ENCODE results near the gene EDA. TPM values are rescaled to one million over a fixed set of nuclear protein-coding genes. Genes with fewer than 3 reads are reported as not detected.

EDA gene
- total RNA-seq, 1 donor from 2014 or later = not detected

- Mint-ChIP-seq H3K36me3 (ENCODE audit: unreplicated experiment) (no peaks in the 10 kb centered on the region), H3K27ac (ENCODE audit: unreplicated experiment) (no peak overlapping the region), H3K27me3 (ENCODE audit: unreplicated experiment) (no peaks in the 10 kb centered on the region), H3K9me3 (ENCODE audit: unreplicated experiment) (no peaks in the 10 kb centered on the region), H3K4me3 (ENCODE audit: unreplicated experiment) (no peak overlapping the region), H3K4me1 (ENCODE audit: unreplicated experiment) (no peaks in the 10 kb centered on the region)
- TF ChIP-seq CTCF (IDR thresholded peaks at IDR 0.05) = no peak
- no peak for DNase-seq (ENCODE audit: extremely low spot score, unreplicated experiment)
Observed at GRCh38 chrX:70029863-70030262, 413.9 kb downstream of the EDA start.

- Mint-ChIP-seq H3K4me3 (ENCODE audit: unreplicated experiment) (no peak overlapping the region), H3K4me1 (ENCODE audit: unreplicated experiment) (no peaks in the 10 kb centered on the region), H3K27me3 (ENCODE audit: unreplicated experiment) (no peaks in the 10 kb centered on the region), H3K36me3 (ENCODE audit: unreplicated experiment) (no peaks in the 10 kb centered on the region), H3K27ac (ENCODE audit: unreplicated experiment) (no peak overlapping the region), H3K9me3 (ENCODE audit: unreplicated experiment) (no peaks in the 10 kb centered on the region)
- peak; percentile 59 for TF ChIP-seq CTCF (IDR thresholded peaks at IDR 0.05)
- DNase-seq (ENCODE audit: extremely low spot score, unreplicated experiment) = no peak
Observed at GRCh38 chrX:70030301-70030767, 414.4 kb downstream of the EDA start.

- Mint-ChIP-seq H3K4me3 (ENCODE audit: unreplicated experiment) (no peak overlapping the region), H3K27ac (ENCODE audit: unreplicated experiment) (no peak overlapping the region), H3K36me3 (ENCODE audit: unreplicated experiment) (no peaks in the 10 kb centered on the region), H3K9me3 (ENCODE audit: unreplicated experiment) (no peaks in the 10 kb centered on the region), H3K4me1 (ENCODE audit: unreplicated experiment) (no peaks in the 10 kb centered on the region), H3K27me3 (ENCODE audit: unreplicated experiment) (no peaks in the 10 kb centered on the region)
- no peak for TF ChIP-seq CTCF (IDR thresholded peaks at IDR 0.05)
- DNase-seq (ENCODE audit: extremely low spot score, unreplicated experiment) = no peak
Observed at GRCh38 chrX:70032792-70033191, 416.9 kb downstream of the EDA start.

- H3K27ac Mint-ChIP-seq (ENCODE audit: unreplicated experiment) = no peak overlapping the region
- no peaks in the 10 kb centered on the region for H3K4me1 Mint-ChIP-seq (ENCODE audit: unreplicated experiment)
- H3K27me3 Mint-ChIP-seq (ENCODE audit: unreplicated experiment) = no peaks in the 10 kb centered on the region
- TF ChIP-seq CTCF (IDR thresholded peaks at IDR 0.05) = peak; percentile 56
- H3K9me3 Mint-ChIP-seq (ENCODE audit: unreplicated experiment) = no peaks in the 10 kb centered on the region
- no peak overlapping the region for H3K4me3 Mint-ChIP-seq (ENCODE audit: unreplicated experiment)
- DNase-seq (ENCODE audit: extremely low spot score, unreplicated experiment) = no peak
- H3K36me3 Mint-ChIP-seq (ENCODE audit: unreplicated experiment) = no peaks in the 10 kb centered on the region
Observed at GRCh38 chrX:70033348-70034051, 417.6 kb downstream of the EDA start.

- no peaks in the 10 kb centered on the region for H3K9me3 Mint-ChIP-seq (ENCODE audit: unreplicated experiment)
- no peak for TF ChIP-seq CTCF (IDR thresholded peaks at IDR 0.05)
- no peaks in the 10 kb centered on the region for H3K4me1 Mint-ChIP-seq (ENCODE audit: unreplicated experiment)
Observed at GRCh38 chrX:70034646-70035045, 418.7 kb downstream of the EDA start.

More at GRCh38 chrX:70034646-70035045, 418.7 kb downstream of the EDA start:
- Mint-ChIP-seq H3K27me3 (ENCODE audit: unreplicated experiment) (no peaks in the 10 kb centered on the region), H3K27ac (ENCODE audit: unreplicated experiment) (no peak overlapping the region), H3K36me3 (ENCODE audit: unreplicated experiment) (no peaks in the 10 kb centered on the region), H3K4me3 (ENCODE audit: unreplicated experiment) (no peak overlapping the region)
- DNase-seq (ENCODE audit: extremely low spot score, unreplicated experiment) = no peak
